ENCODE results near the gene PSD2. TPM values are rescaled to one million over a fixed set of nuclear protein-coding genes. Genes with fewer than 3 reads are reported as not detected.

Gene PSD2
- under 0.01 TPM in 2 replicates for total RNA-seq

GRCh38 chr5:139795074-139796001 lies at the start of gene PSD2:
TSS of gene PSD2 (plus strand) at chr5:139795808. CDS start at chr5:139809441, 13,633 bp downstream.

Other genes starting within 250 kb of the PSD2 start
- 46.6 and 50.2 TPM in 2 replicates for gene UBE2D2, start 234.5 kb upstream of the PSD2 start, total RNA-seq
- gene CXXC5, start 147.5 kb upstream of the PSD2 start, total RNA-seq: 5.1 and 19.2 TPM in 2 replicates
- gene NRG2, start 247.5 kb downstream of the PSD2 start, total RNA-seq: under 0.01 and 0.07 TPM in 2 replicates